CMK (cell line): ENCODE results near the gene ARHGAP44.
"Not testable (repeated sequence)": the region's sequence is repeated elsewhere in the genome, so short reads cannot be mapped to it uniquely, and the experiment has no call there.

Source experiments
- DNase-seq: peaks from one replicate; pipeline ENCODE4 v3.0.0-alpha.2; 2010; ENCODE audit warnings: low read depth

The ARHGAP44 gene

DNA sequence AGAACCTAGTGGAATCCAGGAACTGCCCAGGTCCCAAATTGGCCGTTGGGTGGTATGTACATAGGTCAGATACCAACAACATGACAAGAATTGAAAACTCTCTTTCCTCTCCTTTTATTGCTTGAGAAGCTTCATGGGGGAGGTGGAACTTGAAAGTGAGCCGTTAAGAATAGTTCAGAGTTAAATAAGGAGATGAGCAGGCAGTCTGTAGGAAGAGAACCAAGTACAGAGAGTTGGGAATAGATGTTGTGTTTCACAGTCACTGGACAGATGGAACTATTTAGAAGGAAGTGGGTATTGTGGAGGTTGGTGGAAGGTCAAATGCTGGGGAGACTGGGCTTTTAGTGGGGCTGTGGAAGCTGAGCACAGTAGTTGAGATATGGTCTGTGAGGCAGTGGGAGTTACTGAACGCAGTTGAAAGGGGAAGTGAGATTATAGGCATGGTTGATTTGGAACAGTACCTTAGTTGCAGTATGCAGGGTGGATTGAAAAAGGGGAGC lies 26.4 kb downstream of the ARHGAP44 start:
- peak; percentile 12 for DNase-seq

DNA sequence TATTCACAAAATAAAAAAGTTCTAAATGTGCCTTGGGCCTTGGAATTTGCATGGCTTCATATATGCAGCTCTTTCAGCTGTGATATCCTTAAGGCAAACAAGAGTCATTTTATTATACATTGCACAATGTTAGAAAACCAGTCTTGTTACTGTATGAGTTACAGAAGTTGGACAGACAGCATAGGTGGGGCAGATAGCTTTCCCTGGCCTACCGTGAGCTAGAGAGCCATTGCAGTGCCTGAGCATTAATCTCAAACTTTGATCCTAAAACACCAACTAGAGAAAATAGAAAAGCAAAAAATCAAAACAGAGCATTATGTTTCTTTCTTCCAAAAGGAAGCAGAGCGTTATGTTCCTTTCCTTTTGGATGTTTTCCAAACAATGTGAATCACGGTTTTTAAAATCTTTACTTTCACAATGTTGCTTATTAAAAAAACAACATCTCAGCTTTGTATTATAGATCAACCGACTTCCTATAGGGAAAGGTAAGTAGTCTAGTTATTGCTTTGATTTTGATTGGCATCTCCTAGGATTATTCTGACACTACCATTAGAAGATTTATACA lies 32.2 kb downstream of the ARHGAP44 start:
- DNase-seq: no peak

DNA sequence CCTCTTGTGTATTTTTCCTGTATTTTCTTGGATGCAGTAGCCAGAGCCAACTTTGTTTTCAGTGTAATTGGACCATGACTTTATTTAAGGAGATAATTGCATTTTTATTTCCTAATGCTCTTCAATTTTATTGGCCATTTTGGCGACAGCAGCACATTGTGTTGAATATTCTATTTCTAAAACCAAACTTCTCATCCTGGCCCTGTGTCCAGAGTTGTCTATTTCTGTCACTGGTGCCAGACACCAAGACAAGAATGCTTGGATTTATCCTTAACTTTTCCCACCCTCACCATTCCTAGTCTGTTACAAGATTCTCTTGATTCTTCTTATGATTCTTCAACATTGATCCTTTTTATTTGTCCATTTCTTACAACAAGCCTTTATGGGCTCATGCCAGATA lies 37.1 kb downstream of the ARHGAP44 start:
- DNase-seq: no peak

DNA sequence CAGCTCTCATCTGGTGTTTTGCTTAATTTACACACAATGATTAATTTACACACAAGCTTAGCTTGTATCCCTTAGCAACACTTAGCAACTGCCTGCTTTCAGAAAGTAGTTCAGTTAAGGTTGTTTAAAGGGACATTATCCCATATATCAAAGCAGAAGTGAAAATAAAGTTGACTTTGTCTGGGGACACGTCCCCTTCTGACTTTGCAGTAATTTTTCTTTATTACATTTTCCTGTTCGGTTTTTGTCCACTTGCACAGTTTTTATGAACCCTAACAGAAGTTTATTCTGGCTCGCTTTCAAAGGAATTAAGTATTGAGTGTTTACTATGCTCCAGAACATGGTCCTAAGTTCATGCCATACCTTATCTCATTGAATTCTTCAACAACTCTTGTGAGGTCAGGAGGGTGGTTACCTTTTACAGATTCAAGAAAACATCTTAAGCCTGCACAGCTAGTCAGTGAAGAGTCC lies 41.5 kb downstream of the ARHGAP44 start:
- no peak for DNase-seq

DNA sequence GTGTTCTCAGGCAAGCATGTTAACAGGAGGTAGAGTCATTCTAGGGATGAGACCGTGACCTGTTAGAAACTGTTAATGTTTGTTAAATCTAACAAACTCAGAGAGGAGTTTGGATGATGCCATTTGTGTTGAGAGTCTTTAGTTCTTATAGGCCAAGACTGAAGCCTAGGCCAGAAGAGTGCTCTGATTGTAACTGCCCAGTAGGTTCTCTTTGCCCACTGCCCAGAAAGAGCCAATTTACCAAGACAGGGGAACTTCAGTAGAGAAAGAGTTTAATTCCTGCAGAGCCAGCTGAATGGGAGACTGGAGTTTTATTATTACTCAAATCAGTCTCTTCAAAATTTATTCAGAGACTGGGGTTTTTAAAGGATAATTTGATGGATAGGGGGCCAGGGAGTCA lies 42.5 kb downstream of the ARHGAP44 start:
- no peak for DNase-seq

DNA sequence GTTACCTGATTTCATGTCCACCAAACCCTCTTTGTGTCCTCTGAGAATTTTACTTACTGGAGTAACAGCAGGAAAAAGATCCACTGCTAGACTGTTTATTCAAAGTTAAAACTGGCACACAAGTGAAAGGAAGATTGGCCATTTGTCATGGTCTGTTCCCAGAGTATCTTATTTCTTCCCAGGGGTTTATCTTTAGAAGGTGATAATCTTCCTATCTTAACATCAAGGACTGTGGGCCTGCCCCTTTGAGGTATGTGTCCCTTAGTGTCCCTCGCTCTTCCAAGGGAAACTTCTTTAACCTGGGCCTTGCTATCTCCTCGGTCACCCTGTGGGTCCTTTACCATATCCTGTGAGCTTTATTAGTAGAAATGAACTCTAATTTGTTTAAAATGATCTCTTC lies 49.7 kb downstream of the ARHGAP44 start:
- no peak for DNase-seq

DNA sequence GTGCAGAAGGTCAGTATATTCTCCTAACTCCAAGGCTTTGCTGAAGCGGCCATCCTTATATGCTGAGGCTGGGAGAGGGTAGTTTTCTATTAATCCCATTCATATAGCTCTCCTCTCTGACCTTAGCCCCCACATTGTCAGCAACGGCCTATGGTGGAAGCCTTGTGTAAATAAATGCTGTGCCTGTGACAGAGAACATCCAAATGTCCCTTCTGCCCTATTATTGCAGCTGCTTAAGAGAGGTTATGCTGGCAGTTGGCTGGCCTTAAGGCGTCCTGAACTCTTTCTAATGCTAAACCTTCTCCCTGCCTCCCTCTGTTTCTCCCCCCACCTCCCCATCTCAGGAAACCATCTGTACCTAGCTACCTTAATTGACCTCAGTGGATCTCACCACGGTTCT lies 53.6 kb downstream of the ARHGAP44 start:
- DNase-seq: no peak

DNA sequence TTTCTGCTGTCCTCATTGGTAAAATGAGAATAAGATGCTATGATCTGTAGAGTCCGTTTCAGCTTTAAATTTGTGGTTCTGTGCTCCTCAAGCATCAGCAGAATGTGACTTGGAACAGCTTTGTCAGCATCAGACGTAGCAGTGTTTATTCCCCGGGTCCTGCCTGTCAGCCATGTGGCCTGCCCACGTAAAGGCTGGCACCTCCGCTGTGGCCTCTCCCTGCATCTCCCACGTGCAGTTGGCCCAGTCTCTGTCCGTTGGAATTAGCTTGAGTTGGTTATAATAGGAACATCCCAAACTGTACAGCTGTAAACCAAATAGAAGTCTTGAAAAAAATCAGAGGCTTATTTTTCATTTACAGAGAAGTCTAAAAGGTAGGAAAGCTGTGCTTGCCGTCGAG lies 61.7 kb downstream of the ARHGAP44 start:
- DNase-seq: no peak

DNA sequence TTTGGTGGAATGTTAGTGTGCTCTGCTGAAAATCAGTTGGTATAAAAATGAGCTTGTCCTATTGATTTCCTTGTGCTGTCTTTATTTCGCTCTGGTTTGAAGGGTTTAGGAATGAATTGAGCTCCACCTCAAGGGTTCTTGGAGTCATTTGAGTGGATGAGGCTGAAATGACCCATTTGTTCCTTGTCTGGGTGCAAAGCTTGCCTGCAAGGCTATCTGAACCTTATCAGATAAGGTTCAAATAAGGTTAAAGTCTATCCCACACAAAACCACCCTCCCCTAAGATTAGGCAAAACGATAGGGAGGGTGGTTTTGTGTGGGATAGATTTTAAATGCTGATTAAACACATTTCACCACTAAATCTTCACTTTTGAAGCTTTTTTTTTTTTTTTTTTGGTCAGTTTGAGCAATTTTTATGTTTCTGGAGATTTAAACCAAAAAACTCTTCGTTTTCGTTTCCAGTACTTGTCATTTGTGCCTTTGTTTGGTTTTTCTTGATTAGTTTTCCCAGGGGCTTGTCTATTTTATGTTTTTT lies 62.7 kb downstream of the ARHGAP44 start:
- no peak for DNase-seq

DNA sequence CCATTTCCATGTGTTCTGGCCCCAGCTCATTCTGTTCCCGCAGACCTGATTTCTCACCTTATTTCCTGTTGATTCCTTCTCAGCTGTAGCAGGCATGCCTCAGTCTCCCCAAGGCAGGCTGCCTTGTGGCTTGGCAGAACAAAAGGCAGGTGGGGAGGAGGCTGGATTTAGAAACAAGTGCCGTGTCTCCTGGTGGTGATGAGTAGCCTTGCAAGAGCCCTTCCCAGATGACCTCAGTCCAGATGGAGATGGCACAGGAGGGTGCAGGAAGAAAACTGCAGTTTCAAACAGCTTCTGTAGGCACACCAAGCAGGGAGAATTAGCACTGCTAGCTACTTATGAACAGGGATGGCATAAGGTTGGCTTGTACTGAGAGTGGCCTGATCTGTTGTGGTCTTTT lies 64.6 kb downstream of the ARHGAP44 start:
- no peak for DNase-seq

DNA sequence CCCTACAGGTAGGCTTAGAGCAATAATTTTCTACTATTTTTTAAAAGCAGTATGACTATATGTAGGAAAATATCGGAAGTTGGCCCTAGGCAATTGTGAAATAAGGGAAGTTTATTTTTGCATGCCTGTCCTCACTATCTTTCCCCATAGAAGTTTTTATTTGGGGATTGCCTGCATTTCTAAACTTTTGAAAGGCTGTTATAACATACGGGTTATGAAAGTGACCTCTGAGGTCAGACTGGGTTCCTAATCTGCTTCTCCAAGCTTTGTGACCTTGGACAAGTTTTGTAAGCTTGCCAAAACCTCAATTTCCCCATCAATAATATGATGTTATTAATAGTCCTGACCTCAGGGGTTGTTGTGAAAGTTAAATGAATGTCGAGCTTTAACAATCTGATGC lies 67.1 kb downstream of the ARHGAP44 start:
- DNase-seq: no peak

DNA sequence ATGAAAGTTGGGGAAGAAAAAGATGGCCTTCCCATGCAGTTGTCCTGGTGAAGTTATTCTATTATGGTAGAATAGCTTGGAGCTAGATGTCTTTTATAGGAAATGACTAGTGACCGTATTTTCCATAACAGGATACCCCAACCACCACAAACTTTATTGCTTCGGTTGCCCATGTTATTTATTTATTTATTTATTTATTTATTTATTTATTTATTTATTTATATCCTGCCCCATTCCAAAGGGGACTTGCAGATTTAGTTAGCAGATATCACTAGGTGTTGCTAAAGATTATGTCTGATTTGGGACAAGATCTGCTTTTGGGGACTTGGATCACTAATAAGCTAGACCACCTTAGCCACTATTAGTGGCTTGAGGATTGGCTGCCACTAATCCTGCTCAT lies 68.3 kb downstream of the ARHGAP44 start:
- DNase-seq: no peak

DNA sequence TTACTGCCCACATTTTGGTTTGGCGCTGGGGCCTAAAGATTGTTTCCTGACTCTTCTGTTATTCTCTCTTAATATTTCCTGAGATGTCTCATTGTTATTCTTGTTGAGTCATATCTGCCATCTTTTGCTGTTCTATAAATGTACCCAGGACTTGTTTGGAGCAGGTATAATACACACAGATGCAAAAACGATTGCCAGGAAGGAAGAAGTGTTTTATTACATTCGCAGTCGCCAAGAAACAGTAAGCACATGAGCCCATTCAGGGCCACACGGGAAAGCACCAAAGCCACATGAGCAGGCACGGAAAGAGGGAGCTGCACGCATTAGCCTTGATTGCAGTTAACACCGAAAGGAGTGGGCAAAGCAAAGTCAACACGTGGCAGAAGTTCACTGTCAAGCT lies 70.2 kb downstream of the ARHGAP44 start:
- no peak for DNase-seq

DNA sequence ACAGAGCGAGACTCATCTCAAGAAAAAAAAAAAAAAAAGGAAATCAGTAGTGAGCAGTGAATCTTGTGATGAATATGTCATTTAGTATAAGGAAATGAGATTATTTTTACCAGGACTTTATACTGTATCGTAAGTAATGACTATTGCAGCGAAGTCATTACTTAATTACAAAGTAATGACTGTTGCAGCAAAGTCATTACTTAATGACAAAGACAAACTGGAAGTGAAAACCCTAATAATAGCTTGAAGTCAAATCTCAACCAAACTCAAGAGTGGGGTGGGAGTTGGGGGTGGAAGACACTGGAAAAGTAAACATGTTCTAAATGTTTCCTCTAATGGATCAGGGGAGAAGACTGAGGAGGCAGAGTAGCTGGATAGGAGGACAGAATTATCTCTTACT lies 76.5 kb downstream of the ARHGAP44 start:
- DNase-seq: no peak

DNA sequence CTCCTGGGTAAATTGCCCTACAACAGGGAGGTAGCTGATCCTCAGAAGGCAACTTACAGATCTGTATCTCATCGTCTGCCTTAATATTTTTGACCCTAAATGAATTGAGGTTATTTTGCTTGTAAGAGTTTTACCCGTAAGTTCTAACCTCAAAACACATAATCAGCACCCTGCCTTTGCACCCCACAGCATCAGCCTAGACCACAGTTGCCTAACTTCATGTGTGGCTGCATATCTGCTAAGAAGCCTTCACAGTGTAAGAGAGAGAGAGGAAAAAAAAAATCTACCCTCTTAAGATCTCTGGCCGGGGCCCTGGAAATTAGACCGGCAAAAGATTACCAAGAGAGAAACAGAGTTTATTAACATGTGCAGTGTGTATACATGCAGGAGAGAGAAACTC lies 76.9 kb downstream of the ARHGAP44 start:
- no peak for DNase-seq

DNA sequence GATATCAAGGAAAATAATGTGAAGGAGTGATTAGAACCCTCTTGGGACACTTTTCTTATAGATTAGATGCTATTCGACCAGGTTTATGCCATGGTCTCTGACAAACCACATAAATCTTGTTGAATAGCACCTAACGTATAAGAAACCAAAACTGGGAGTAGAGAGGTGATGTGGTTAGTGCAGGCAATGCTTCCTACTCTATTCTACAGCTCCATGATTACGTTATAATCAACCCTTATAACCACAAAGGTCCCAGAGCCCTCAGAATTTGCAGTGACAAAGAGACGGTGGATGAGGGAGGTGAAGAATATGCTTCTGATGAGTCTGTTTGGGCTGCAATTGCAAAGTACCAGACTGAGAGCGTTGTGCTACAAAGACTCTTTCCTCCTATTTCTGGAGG lies 78.4 kb downstream of the ARHGAP44 start:
- DNase-seq: no peak

DNA sequence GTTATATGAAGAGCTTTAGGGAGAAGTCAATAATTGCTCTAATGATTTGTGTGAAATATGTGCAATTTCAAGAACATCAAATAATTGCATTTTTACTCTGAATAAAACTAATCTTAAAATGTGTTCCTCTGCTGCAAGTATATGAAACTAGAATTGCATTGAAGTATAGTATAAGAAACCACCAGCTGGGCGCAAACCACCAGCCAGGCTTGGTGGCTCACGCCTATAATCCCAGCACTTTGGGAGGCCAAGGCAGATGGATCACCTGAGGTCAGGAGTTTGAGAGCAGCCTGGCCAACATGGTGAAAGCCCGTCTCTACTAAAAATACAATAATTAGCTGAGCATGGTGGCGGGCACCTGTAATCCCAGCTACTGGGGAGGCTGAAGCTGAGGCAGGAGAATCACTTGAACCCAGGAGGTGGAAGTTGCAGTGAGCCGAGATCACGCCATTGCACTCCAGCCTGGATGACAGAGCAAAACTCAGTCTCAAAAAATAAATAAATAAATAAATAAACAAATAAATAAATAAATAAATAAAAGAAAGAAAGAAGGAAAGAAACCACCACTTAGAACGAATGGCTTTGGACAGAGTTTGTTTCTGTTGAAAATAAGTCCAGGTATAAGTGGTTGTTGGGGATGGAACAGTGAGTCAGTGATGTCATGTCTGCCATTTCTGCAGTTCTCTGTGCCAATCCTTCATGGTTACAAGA lies 84.3 kb downstream of the ARHGAP44 start:
- DNase-seq: not testable (repeated sequence)

DNA sequence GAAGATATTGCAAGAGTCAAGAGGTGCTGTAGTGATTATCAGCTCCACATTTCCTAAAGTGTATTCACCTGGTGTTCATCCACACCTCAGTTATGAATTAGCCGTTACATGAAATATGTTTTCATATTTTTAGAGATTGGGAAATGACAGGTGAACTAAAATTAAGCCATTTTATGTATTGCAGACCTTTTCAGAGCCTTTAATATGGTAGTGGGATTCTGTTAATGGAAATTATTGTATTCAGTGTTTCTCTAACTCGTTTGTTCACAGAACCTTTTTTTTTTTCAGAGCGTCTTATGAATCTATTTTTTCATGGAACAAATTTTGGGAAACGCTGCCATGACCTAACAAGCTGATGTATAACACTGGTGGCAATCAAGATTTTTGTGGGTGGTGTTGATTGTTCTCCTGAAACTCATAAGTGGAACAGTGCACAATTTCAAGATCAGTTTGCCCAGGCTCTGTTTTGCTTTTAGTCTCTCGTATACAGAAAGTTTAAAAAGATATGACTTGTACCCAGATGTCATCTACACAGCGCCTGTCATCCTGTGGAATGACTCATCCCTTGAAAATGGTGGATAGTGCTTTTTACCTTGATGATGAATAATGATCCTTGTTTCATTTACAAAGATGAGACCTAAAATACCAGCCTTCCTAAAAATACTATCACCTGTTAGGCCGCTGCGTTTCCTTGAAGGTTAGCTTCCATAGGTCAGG lies 88.8 kb downstream of the ARHGAP44 start:
- DNase-seq: no peak

DNA sequence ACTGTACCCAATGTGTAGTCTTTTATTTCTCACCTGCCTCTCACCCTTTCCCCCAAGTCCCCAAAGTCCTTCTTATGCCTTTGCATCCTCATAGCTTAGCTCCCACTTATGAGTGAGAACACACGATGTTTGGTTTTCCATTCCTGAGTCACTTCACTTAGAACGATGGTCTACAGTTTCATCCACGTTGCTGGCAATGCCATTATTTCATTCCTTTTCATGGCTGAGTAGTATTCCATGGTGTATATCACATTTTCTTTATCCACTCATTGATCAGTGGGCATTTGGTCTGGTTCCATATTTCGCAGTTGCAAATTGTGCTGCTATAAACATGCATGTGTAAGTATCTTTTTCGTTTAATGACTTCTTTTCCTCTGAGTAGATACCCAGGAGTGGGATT lies 89.8 kb downstream of the ARHGAP44 start:
- DNase-seq: not testable (repeated sequence)

DNA sequence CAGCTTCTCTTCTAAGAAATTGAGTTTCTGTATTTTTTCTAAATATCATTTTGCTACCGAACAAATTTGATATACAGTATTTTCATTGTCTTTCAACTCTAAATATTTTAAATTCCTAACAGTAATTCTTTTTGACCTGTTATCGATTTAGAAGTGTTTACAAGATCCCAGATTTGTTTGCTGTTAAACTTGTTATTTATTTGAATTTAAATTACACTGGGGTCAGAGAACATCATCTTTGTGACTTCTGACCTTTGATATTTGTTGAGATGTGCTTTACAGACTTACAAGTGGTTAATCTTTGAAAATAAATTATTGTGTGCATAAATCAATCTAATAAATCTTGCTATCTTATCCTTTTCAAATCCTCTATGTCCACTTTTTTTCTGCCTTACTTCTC lies 94.2 kb downstream of the ARHGAP44 start:
- DNase-seq: no peak

DNA sequence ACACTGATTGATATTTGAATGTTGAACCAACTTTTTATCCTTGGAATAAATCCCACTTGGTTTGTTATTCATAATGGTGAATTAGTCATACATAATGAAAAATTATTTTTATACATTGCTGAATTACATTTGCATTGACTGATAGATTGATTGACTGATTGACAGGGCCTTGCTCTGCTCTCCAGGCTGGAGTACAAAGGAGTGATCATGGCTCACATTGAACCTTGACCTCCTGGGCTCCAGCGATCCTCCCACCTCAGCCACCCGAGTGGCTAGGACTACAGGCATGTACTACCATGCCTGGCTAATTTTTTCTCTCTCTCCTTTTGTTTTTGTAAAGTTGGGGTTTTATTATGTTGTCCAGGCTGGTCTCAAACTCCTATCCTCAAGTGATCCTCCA lies 97.8 kb downstream of the ARHGAP44 start:
- no peak for DNase-seq

DNA sequence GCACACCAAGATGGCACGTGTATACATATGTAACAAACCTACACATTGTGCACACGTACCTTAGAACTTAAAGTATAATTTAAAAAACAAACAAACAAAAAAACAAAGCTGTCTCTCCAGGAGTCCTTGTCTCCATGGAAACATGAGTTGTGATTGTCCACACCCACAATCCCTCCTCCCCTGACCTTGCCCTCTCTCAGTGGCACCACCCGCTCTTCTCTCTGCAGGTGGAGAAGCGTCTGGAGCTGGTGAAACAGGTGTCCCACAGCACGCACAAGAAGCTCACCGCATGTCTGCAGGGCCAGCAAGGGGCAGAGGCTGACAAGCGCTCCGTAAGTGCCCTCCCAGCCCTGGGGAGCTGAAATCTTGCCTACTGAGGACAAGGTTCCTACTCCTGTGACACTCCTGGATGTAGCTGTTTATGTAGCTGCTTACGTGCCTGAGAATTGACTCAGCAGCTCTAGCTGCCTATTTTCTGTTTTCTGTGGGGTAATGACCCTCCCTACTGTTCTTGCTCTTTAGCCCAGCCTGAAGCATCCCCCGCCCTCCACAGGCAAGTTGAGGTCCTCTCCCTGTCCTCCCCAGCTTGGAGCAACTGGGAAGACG lies 107.0 kb downstream of the ARHGAP44 start:
- no peak for DNase-seq

DNA sequence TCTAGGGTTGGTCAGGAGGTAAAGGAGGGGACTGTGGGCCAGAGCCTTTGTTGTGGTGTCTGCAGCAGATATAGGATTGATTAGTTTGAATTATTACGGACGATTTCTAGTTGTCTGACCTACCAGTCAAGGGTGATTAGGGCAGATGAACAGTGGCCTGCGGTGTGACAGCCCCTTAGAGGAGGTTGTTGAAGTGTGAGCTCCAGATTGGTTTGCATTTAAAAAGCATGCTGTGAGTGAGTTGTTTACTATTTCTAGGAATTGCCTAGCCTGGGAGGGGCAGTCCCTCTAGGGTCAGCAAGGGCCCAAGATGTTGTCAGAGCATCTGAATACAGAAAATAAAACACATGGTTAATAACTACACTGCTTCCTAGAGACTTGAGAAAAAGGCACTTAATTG lies 108.8 kb downstream of the ARHGAP44 start:
- DNase-seq: no peak
